ENCODE data around the gene COL6A1.
"Not testable (repeated sequence)": the region's sequence is repeated elsewhere in the genome, so short reads cannot be mapped to it uniquely, and the experiment has no call there.

Gene COL6A1

DNA sequence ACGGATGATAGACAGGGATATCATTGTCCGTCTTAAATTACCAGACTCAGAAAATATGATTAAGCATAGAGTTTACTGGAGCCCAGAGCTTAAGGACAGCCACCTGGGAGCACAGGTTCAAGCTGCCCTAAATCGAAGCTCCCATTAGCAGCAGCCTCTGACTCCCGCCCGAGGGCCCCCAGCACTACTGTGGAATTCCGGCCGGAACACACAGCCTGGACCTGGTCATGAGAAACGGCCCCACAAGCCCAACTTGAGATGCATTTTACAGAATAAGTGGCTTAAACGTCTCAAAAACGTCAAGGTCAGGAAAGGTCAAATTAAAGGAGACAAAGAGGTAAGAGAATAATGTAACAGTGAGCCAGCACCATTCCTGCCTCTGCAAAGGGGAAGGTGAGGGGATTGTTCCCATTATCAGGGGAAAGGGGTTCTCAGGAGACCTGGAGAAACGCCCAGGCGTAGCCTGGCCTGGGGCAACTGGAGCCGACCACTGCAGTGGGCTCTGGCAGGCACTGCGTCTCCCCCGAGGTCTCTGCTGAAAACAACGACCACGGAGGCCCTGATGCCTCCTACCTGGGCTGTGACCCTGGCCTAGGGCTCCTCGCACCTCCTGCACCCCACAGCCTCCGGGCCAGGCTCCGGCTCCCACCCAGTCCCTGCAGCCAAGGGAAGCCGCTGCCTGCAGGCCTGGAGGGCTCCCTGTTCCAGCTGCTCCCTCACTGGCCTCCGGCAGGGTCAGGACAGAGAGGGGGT is 11.5 kb upstream of the COL6A1 start:
- no peak for DNase-seq

DNA sequence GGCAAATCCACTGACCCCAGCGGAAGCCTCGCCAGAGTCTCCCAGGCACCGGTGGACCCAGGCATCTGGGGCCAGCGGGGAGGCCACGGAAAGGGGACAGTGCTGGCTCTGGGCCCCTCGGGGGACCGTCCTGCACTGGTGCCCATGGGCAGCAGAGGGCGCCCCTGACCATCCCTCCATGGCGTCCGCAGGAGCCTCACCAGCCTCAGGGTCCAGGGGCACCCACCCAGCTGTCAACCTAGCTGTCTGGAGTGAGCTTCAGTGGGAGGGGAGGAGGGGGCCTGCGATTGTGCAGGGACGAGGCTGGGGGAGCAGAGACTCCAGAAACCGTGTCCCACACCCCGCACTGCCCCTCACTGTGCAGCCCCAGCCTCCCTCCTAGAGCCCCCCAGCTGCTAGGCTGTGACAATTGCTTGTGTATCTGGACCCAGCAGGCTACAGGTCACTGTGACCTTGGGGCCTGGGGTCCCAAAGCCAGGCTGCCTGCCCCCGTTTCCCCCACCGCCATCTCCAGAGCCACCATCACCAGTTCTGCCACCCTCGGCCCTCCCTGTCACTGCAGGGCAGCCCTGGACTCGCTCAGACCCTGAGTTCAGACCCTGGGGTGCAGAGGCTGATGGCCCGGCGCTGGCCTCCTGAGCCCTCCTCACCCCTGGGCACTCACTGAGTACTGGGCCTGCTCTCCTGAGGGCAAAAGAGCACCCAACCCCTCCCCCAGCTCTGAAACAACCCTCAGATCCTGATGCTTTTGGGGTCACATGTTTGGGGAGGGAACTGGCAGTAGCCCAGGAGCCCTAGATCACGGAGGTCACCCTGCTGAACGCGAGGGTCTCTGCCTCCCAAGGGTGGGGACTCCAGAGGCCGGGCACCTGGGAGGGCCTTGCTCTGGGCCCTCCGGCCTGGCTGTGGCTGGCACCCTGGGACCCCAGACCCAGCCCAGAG is 10.6 kb upstream of the COL6A1 start:
- peak; percentile 31 for DNase-seq

DNA sequence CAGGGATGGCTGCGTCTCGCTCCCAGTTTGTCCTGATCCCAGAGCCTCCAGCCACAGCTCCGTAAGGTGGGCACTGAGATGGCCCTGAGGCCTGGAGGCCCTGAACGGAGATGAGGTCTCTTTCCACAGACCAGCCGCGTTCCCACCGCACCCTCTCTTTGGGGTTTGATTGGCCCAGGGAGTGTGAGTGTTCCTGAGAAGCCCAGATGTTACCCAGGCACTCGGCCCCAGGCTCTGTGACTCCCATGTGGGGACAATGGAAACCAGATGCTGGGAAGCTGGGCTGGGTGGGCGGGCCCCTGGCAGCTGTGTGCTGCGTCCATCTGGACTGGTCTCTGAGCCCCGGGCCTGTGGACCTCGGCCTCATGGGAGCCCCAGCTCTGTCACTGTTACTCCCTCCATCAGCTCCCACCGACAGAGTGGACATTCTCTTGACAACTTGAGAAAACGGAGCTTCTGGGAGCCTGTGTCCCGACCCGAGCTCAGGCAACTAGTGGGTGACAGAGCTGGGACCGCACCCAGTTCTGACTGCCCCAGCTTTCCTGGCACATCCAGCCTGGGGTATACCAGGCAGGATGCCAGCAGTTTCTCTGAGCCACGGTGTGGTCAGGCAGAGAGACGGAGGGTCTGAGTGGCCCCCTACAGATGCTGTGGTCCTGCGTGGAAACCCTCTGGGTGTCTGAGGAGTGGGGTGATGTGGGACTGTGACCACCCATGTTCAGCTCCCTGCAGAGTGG is 9.8 kb upstream of the COL6A1 start:
- DNase-seq, result no peak

DNA sequence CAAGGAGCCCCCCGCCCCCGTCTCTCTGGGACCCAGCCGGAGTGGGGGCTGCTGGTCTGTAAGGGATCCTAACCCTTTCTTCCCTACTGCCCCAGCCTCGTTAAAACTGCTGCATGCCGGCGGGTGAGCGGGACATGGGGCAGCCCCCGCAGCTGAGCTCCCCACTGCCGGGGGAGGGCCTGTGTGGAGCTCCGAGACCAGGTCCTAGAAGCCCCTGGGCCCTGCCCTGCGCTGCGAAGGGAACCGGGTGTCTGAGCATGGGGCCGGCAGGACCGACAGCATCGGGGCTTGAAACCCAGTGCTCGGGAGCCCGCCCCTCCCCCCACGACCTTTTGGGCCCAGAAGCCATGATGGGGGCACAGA is 9.2 kb upstream of the COL6A1 start:
- no peak for DNase-seq

DNA sequence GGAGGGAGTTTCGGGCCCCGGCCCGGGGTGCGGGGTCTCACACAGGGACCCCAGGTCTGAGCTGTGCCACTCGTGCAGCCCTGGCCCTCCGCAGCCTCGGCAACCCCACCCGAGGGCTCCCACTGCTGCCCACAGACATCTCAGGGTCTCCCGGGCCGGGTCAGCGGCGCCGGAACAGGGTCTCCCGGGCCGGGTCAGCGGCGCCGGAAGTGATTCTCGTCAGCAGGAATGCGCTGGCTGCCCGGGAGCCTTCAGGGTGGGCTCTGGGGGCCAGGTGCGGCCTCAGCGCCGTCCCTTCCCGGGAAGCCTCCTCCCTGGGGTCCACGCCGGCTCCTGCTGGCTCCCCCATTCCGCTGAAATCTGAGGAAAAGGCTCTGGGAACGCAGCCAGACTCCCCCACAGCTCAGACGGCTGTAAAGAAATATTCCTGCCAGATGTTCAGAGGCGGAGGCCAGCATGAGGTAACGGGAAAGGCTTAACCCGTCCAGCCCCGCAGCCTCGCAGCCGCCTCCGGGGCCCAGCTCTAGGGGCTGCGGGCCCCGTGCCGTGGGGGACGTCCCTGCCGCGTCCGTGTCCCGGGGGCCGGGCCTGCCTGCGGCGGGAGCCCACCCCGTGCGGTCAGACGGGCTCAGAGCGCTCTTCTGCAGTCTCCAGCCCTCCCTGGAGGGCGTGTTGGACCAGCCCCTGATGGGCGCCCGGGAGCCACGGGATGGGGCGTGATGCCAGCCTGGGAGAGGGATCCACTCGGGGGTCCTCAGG is 8.7 kb upstream of the COL6A1 start:
- DNase-seq, result no peak

DNA sequence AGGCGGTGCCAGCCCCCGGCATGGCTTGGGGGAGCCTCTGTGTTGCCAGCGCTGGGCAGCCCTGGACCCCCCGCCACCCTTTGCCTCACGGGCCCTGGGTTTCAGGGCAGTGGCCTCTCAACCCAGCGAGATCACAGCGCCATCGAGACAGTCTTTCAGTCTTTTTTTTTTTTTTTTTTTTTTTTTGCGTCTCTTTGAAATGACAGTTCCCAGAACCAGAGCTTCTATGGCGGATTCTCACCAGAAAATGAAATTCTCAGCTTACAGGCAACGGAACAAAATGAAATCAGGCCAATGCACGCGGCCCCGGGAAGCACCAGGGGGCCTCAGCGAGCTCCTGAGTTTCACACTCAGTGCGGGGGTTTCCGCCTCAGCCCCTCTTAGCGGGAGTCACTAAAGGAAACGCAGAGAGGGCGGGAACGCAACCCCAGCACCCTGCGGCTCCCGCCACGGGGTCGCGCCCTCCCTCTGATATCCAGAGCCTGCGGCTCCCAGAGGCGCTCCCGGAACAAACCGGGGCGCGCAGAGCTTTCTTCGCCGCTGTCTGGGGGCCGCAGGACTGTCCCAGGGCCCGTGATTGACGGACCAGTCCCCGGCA is 8.0 kb upstream of the COL6A1 start:
- peak; percentile 71 for DNase-seq

DNA sequence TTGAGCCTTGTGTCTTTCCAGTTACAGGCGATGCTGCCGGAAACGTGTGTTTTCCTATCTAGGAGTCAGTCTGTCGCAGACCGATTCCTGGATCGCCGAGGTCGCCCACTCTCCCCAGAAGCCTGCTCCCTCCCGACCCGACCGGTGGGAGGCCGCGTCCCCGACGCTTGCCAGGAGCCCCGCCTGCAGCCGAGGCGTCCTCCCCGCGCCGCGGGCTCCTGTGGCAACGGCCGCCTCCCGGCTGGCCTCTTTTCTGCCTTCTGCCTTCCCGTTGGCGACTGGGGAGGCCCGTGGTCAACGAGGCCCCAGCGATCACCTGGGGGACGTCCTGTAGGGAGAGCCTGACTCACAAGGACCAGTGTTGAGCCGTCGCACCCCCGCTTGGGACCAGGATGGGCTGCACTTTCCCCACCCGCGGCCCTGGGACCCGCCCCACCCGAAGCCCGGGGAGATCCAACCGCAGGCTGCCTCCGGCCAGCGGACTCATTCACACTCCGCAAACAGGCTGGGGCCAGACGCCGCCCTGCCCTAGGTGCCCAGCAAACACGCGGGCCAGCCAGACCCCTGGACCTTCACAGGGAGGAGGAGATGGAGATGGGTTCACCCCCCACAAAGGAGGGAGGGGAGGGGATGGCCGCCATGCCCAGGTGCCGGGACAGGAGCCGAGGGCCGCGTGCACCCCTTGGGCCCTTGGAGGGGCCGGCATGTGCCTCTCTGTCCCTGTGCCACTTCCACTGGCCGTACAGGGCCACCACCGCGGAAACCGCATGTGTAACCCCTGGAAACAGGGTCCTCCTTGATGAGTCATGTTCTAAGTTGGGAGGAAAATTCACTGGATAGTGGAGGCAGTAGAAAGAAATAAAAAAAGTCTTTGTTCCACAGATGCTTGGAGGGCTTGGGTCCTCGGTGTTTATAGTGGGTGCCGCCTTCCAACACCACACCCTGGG is 7.2 kb upstream of the COL6A1 start:
- DNase-seq, result no peak

DNA sequence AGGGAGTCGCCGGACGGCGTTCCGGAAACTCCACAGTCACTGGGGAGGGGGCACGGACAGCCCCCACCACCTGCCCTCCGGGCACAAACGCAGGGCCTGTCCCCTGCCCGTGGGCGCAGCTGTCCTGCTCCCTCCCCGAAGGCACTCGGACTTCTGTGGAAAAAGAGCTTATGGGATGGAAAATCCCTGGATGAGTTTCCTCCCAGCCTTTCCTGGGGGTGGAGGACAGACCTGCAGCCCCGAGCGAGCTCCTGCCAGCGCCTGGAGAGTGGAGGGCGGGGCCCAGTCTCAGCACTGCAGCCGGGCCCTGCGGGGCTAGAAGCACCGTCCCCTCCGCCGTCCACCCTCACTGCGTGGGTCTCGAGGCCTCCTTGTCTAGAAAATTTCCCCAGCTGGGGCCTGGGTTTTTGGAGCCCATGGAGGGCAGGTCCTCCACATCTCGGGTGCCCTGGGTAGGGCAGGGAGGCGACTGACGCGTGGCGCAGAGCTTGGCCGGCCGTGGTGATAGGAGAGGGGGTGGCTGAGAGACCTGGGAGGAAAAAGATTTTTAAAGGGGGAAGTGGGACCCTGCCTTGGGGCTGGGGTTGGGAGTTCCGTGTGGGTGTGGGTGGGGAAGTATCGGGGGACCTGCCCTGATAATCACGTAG is 6.4 kb upstream of the COL6A1 start:
- DNase-seq, result no peak

DNA sequence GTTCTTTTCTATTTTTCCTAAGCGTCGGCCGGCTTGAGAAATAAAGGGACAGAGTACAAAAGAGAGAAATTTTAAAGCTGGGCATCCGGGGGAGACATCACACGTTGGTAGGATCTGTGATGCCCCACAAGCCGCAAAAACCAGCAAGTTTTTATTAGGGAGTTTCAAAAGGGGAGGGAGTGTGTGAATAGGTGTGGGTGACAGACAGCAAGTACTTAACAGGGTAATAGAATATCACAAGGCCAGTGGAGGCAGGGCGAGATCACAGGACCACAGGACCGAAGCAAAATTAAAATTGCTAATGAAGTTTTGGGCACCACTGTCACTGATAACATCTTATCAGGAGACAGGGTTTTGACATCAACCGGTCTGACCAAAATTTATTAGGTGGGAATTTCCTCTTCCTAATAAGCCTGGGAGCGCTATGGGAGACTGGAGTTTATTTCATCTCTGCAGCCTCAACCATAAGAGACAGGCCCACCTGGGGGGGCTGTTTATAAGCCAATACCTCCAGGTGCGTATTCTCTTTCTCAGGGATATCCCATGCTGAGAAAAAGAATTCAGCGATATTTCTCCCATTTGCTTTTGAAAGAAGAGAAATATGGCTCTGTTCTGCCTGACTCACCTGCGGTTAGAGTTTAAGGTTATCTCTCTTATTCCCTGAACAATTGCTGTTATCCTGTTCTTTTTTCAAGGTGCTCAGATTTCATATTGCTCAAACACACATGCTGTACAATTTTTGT is 5.7 kb upstream of the COL6A1 start:
- not testable (repeated sequence) for DNase-seq

DNA sequence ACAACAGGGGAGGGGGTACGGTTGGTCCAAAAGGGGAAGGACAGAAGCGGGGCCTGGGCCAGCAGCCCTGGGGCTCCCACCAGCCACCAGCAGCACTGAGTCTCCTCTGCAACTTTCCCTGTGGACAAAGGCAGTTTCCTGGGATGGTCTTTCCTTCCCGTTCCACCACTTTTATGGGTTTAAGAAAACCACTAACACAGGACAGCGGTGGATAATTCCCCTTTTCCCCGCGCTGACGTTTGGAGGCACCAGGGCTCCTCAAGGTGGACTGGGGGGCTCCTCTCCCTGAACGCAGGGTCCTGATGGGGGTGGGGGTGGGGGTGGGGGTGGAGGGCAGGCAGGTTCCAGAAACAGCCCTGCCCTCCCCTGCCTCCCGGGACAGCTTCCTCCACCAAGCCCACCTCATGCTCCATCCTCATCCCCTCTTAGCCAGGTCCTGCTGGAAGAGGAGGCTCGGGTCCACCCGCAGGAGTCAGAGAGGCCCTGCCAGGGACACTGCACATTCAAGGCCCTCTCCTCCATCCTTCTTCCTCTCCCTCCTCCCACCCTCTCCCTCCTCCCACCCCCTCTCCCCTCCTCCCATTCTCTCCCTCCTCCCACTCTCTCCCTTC is 4.8 kb upstream of the COL6A1 start:
- no peak for DNase-seq

DNA sequence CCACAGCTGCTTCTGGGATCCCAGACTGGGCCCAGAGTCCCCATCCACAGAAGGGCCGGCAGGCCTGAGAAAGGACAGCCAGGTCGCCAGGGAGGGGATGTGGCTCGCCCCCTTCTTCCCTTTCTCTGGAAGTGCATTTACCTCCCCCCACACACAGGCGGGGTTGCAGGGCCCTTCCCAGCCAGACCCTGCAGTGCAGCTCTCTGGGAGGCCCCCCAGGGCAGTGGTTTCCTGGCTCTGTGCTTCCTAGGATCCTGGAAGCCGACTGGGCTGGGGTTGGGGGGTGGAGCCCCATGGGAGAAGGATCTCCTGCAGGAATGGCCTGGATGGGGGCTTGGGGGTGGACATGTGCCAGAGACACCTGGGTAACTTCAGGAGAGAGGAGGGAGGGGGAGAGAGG is 4.2 kb upstream of the COL6A1 start:
- no peak for DNase-seq

DNA sequence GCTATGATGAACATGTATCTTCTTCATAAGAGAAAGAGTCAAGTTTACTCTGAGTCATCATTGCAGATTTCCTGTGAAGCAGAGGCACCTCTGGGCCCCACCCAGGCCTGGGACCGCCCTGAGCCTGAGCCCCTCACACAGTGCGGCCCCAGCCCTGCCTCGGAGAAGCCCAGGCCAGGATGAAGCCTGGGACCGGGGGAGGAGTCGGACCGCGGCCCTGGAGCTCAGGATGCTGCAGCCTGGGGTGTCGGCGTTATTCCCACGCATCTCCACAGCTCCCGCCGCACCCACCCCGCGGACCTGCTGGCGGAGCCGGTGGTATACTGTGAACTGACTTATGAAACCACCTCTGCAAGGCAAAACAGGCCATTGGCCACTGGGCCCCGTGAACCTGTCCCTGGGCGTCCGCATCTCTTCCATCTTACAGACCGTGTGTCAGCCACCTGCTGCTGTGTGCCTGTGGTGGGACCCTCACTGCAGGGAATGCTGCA is 2.4 kb upstream of the COL6A1 start:
- no peak for DNase-seq

DNA sequence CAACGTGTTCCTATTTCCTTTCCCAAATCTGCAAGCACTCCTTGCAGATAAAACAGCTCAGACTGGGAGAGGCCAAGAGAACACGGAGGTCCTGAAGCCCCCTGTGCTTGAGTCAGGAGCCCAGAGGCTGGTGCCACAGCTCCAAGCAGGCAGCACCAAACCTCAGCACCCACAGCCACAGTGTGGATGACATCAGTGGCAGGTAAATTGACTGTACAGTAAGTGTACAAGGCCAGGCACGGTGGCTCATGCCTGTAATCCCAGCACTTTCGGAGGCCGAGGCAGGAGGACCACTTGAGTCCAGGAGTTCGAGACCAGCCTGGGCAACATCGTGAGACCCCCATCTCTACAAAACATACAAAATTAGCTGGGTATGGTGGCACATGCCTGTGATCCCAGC is 1.9 kb upstream of the COL6A1 start:
- DNase-seq, result no peak

DNA sequence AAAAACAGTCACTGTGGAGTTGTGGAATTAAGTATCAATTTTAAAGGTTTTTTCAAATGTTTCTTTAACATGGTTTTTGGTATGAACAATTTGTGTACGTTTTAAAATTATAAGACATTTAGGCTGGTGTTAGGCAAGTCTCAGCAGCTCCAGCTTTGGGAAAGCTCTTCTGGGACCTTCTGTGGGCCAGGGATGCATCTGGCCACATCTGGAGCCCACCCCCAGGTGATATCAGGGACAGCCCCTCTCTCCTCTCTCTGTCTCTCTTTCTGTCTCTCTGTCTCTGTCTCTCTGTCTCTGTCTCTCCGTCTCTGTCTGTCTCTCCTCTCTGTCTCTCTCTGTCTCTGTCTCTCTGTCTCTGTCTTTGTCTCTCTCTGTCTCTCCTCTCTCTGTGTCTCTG is 1.3 kb upstream of the COL6A1 start:
- DNase-seq, result no peak

DNA sequence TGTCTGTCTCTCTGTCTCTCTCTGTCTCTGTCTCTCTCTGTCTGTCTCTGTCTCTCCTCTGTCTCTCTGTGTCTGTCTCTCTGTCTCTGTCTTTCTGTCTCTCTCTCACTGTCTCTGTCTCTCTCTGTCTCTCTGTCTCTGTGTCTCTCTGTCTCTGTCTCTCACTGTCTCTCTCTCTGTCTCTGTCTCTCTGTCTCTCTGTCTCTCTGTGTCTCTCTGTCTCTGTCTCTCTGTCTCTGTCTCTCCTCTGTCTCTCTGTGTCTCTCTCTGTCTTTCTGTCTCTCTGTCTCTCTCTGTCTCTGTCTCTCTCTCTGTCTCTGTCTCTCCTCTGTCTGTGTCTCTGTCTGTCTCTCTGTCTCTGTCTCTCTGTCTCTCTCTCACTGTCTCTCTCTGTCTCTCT is 873 bp upstream of the COL6A1 start:
- no peak for DNase-seq

DNA sequence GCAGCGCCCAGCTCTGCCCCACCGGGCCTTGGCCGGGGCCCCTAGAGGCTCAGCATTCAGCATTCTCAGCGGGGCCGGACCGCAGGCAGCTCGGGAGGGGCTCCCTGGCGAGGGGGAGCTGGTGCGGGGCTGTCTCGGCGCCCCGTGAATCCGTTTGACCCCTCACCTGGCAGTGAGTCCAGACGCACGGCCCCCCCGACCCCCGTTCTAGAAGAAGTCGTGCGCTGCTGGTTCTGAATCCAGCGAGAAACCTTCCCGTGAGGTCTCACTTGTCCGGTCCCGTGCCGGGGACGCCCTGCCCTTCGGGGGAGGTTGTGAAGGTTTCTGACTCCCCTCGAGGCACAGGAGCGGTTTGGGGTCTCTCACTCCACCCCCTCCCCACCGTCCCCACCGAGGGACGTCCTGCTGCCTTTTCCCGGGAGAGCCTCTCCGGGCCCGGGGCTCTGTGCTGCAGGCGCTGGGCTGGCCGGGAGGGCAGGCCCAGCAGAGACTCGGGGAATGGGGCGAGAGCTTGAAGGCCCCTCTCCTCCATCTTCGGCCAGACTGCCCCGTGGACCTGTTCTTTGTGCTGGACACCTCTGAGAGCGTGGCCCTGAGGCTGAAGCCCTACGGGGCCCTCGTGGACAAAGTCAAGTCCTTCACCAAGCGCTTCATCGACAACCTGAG is 655 bp downstream of the COL6A1 start:
- DNase-seq, result no peak

DNA sequence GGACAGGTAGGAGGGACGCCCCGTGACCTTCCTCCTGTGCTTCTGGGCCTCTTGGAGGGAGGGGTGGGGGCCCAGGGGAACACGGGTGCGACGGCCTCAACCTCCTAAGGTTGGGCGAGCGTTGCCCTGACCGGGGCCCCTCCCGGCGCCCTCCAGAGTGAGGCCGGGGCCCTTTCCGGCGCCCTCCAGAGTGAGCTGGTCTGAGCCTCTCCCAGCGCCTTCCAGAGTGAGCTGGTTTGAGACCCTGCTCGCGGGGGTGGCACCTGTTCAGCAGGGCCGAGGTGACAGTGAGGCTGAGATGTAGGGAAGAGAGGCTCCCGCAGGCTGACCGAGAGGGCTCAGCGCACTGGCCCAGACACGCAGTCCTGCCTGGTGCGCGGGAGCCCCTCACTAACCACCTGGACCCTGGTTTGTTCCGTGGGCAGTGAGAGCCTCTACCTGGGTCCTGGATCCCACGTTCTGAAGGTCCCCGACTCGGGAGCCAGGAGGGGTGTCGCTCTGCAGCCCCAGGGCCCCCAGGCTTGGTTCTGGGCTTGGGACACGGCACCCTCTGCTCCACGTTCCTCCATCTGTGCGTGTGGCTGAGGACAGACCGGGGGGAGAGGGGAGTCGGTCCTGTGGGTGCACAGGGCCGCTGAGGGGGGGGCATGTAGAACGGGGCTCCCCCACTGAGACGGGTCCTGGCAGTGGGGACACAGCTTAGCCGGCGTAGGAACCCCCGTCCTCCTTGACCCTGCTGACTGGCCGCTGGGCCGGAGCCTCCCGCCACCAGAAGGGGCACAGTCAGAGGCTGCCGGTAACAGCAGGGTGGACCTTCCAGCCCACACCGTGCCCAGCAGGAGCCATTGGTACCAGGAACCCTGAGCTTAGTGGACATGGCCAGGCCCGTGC is 1.4 kb downstream of the COL6A1 start:
- DNase-seq, result no peak

DNA sequence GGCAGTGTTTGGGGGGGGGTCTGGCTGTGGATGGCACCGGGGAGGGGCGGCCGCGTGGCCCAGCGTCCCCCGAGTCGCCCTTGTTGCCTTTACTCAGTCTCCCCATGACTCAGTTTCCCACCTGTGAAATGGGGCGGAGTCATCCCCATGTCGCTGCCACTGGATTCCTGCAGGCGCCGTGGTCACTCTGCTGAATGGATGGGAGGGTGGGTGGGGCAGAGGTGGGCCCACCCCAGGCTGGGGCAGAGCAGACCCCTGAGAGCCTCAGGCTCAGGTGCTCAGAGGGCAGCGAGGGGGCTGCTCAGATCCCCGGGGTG is 2.0 kb downstream of the COL6A1 start:
- no peak for DNase-seq

Data from effector CD4-positive, alpha-beta T cell (primary cell).